ENCODE data around the gene MYO1F. TPM values are rescaled to one million over a fixed set of nuclear protein-coding genes. Genes with fewer than 3 reads are reported as not detected.

MYO1F gene
- total and polyA plus RNA-seq, 11 donors, result 1.8 to 56.6 (median 4.7) TPM

GRCh38 chr19:8530061-8530679 lies 47.1 kb downstream of the MYO1F start:
- 92 to 95% (median 94%) methylated on average over 34 to 35 of the region's 35 CpGs for WGBS, 4 donors

GRCh38 chr19:8529369-8530006 lies 47.8 kb downstream of the MYO1F start:
- intact Hi-C loops (cut with DNase I), result no loop called here
- WGBS, 4 donors, result 93 to 96% (median 95%) methylated on average over 4 of the region's 4 CpGs
- Histone ChIP-seq H3K4me3 (no peak overlapping the region), H3K9me3 (no peaks in the 10 kb centered on the region), H3K27me3 (no peaks in the 10 kb centered on the region), H3K36me3 (peaks cover 0 to 95% (median 0%) of the 10 kb centered on the region in 9 donors), H3K27ac (no peak overlapping the region), H3K4me1 (peaks cover 0 to 13% (median 4%) of the 10 kb centered on the region in 12 donors)
- TF ChIP-seq POLR2A (IDR thresholded peaks at IDR 0.05) (no peak), CTCF (IDR thresholded peaks at IDR 0.05) (no peak)
- DNase-seq (no peak), ATAC-seq (no peak)

More at GRCh38 chr19:8530061-8530679, 47.1 kb downstream of the MYO1F start:
- TF ChIP-seq POLR2A (IDR thresholded peaks at IDR 0.05) (no peak), CTCF (IDR thresholded peaks at IDR 0.05) (no peak)
- intact Hi-C loops (cut with DNase I), result no loop called here
- Histone ChIP-seq H3K27me3 (no peaks in the 10 kb centered on the region), H3K4me1 (peaks cover 0 to 13% (median 2%) of the 10 kb centered on the region in 12 donors), H3K36me3 (peaks cover 0 to 95% (median 0%) of the 10 kb centered on the region in 9 donors), H3K9me3 (no peaks in the 10 kb centered on the region), H3K4me3 (no peak overlapping the region), H3K27ac (no peak overlapping the region)
- DNase-seq (no peak), ATAC-seq (no peak)

GRCh38 chr19:8528500-8528899 lies 48.7 kb downstream of the MYO1F start:
- Histone ChIP-seq H3K27me3 (no peaks in the 10 kb centered on the region), H3K9me3 (no peaks in the 10 kb centered on the region), H3K4me3 (no peak overlapping the region), H3K36me3 (peaks cover 0 to 95% (median 0%) of the 10 kb centered on the region in 9 donors), H3K27ac (no peak overlapping the region), H3K4me1 (peaks cover 0 to 13% (median 4%) of the 10 kb centered on the region in 12 donors)
- ATAC-seq (no peak), DNase-seq (no peak)
- no peak for TF ChIP-seq CTCF (IDR thresholded peaks at IDR 0.05)
- TF ChIP-seq POLR2A (IDR thresholded peaks at IDR 0.05), result no peak
- WGBS, 4 donors, result 65 to 83% (median 74%) methylated on average over 4 of the region's 4 CpGs
- intact Hi-C loops (cut with DNase I), result no loop called here

GRCh38 chr19:8526345-8527091 lies 50.7 kb downstream of the MYO1F start:
- H3K27ac ChIP-seq, result peak overlapping the region in 11 of 12 donors; percentile 78 to 93 (median 89)
- 9 to 14% (median 9%) methylated on average over 43 to 57 of the region's 57 CpGs for WGBS, 4 donors

More at GRCh38 chr19:8526345-8527091, 50.7 kb downstream of the MYO1F start:
- H3K4me3 ChIP-seq, result peak overlapping the region; percentile 59 to 90 (median 76)
- no peaks in the 10 kb centered on the region for H3K9me3 ChIP-seq
- H3K4me1 ChIP-seq, result peaks cover 0 to 13% (median 4%) of the 10 kb centered on the region in 12 donors
- intact Hi-C loops (cut with DNase I), result no loop called here
- no peaks in the 10 kb centered on the region for H3K27me3 ChIP-seq
- peak; percentile 92 to 94 (median 92) for DNase-seq
- H3K36me3 ChIP-seq, result peaks cover 0 to 95% (median 0%) of the 10 kb centered on the region in 9 donors
- peak; percentile 72 to 82 (median 78) for ATAC-seq
- TF ChIP-seq CTCF (IDR thresholded peaks at IDR 0.05), result no peak
- peak in 1 of 2 donors; percentile 60 for TF ChIP-seq POLR2A (IDR thresholded peaks at IDR 0.05)
